Activated T-cell treated with anti-CD3 and anti-CD28 coated beads, Interleukin-2, amount 50 U/mL, for 24 hours (primary cell): ENCODE measurements around the gene JPH2.

Experiments
- DNase-seq: peaks from one replicate; pipeline ENCODE4 v3.0.0-alpha.2; 2020
- H3K27ac Mint-ChIP-seq: 2 replicates; pipeline ENCODE4 v1.8.0; 2020; ENCODE audit warnings: mild to moderate bottlenecking, mixed read lengths
- H3K27me3 Mint-ChIP-seq: 2 replicates; pipeline ENCODE4 v1.8.0; 2020; ENCODE audit warnings: mixed read lengths
- H3K36me3 Mint-ChIP-seq: 2 replicates; pipeline ENCODE4 v1.8.0; 2020; ENCODE audit warnings: low read depth, mixed read lengths
- H3K4me1 Mint-ChIP-seq: 2 replicates; pipeline ENCODE4 v1.8.0; 2020; ENCODE audit warnings: low read depth, mixed read lengths
- H3K4me3 Mint-ChIP-seq: 2 replicates; pipeline ENCODE4 v1.8.0; 2020; ENCODE audit warnings: mild to moderate bottlenecking, moderate library complexity, mixed read lengths
- H3K9me3 Mint-ChIP-seq: 2 replicates; pipeline ENCODE4 v1.8.0; 2020; ENCODE audit warnings: mixed read lengths

JPH2 gene

DNA sequence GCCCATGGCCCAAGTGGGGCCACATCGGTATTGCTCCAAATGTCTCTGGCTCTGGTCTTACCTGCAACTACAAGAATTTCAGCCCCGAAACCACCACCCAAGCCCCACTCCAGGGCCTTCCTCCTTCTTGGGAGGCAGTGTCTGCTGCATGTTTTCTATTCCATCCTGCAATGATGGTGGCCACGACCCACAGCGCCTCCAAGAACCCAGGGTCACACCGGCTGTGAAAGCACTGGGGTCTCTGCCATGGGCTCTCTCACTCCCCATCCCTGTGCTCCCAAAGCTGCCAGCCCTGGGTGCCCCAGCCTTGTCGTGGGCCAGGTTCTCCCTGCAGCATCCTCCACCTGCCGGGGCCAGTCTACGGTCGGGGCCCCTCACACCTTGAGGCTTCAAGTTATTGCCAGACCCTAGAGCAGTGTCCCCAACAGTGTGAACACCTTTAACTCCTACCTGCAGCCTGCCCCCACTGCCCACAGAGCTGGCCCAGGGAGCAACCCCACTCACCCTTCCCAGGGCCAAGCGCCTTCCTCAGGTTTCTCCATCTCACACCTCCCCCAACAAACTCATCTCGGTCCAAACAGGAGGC, 115.4 kb downstream of the JPH2 start:
- no peaks in the 10 kb centered on the region for H3K36me3 Mint-ChIP-seq
- peaks cover 86% of the 10 kb centered on the region for H3K4me1 Mint-ChIP-seq
- no peaks in the 10 kb centered on the region for H3K27me3 Mint-ChIP-seq
- H3K4me3 Mint-ChIP-seq, result no peak overlapping the region
- no peaks in the 10 kb centered on the region for H3K9me3 Mint-ChIP-seq
- peak; percentile 30 for DNase-seq
- peak overlapping the region; percentile 22 for H3K27ac Mint-ChIP-seq

DNA sequence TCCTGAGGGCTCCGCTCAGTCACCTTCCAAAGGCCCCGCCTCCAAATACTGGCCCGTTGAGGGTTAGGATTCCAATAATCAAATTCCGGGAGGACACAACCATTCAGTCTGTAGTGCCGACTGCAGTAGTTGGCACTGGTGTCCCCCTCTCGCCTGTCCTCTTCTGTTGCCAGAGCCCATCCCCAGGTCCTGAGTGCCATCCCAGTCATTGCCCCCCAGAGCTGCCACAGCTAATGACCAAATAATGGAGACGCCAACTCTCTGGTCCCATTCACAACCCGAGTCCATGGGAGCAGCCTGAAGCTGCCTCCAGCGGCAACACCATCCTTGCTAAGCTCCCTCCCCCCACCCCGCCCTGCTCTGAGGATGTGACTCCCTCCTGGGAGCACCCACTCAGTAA, 115.9 kb downstream of the JPH2 start:
- peaks cover 89% of the 10 kb centered on the region for H3K4me1 Mint-ChIP-seq
- DNase-seq, result no peak
- no peaks in the 10 kb centered on the region for H3K36me3 Mint-ChIP-seq
- H3K4me3 Mint-ChIP-seq, result no peak overlapping the region
- H3K9me3 Mint-ChIP-seq, result no peaks in the 10 kb centered on the region
- peak overlapping the region; percentile 22 for H3K27ac Mint-ChIP-seq
- no peaks in the 10 kb centered on the region for H3K27me3 Mint-ChIP-seq

DNA sequence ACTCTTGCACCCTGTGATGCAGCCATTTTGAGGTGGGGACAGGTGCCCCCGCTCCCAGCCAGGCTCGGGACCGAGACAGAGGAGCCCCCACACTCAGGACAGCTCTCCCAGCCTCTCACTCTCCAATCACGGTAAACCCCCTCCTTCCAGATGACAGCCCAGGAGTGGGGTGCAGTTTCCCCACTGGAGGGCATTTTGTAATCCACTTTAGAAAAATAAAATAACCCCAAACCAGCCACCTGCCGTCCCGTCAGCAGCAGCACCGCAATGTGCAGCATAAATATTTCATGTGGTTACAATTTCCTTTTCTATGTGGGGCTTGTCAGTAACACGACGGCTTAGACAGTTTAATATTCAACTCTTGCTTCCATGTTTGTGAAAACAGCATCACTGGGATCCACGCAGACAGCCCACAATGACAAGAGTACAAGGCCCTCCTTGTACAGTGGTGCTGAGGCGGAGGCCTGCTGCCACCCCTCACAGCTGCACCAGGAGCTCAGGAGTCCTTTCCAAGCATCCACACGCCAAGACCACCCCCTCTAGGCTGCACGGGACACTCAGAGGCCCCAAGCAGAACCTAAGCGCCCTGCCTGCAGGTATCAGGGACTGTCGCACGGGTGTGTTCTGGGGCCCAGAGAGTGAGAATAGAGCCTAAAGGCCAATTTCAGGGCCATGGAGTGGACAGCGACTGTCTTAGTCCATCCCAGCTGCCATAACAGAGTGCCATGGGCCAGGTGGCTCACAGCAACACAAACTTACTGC, 116.7 kb downstream of the JPH2 start:
- DNase-seq, result peak; percentile 48
- Mint-ChIP-seq H3K4me3 (peak overlapping the region; percentile 63), H3K27ac (peak overlapping the region; percentile 92), H3K4me1 (peaks cover 89% of the 10 kb centered on the region), H3K9me3 (no peaks in the 10 kb centered on the region), H3K27me3 (no peaks in the 10 kb centered on the region), H3K36me3 (no peaks in the 10 kb centered on the region)

DNA sequence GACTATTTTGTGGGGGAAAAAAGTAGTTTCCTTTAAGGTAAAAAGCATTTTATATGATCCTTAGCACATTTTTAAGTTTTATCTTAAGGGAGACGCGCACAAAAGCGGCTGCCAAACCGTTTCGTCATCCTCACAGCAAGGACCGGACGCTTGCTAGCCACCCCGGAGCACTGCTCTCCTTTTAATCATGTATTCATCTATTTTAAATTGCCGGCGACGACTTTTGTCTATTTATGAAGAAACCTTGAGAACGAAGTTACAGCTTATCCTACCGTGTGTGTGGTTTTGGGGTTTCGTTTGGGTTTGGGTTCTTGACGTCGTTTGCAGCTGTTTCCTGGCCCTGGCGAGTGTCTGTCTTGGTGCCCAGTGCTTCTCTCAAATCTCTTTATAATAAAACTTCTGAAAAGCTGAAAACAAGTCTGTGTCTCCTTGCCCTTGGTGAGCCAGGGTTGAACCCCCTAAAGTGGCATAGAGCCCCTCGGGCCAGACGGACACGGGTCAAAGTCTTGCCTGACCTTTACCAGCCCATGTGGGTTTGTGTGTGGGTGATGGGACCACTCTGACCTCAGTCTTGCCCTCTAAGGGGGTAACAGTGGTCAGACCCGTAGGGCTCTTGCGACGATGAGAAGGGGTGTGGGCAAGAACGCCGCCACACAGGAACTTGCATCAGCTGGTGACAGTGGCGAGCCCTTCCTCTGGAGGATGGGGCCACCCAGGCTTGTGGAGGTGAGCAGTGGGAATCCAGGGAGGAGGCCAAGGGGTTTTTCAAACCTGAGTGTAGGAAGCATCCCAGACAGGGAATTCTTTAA, 117.6 kb downstream of the JPH2 start:
- peak; percentile 64 for DNase-seq
- no peaks in the 10 kb centered on the region for H3K27me3 Mint-ChIP-seq
- peak overlapping the region; percentile 63 for H3K4me3 Mint-ChIP-seq

DNA sequence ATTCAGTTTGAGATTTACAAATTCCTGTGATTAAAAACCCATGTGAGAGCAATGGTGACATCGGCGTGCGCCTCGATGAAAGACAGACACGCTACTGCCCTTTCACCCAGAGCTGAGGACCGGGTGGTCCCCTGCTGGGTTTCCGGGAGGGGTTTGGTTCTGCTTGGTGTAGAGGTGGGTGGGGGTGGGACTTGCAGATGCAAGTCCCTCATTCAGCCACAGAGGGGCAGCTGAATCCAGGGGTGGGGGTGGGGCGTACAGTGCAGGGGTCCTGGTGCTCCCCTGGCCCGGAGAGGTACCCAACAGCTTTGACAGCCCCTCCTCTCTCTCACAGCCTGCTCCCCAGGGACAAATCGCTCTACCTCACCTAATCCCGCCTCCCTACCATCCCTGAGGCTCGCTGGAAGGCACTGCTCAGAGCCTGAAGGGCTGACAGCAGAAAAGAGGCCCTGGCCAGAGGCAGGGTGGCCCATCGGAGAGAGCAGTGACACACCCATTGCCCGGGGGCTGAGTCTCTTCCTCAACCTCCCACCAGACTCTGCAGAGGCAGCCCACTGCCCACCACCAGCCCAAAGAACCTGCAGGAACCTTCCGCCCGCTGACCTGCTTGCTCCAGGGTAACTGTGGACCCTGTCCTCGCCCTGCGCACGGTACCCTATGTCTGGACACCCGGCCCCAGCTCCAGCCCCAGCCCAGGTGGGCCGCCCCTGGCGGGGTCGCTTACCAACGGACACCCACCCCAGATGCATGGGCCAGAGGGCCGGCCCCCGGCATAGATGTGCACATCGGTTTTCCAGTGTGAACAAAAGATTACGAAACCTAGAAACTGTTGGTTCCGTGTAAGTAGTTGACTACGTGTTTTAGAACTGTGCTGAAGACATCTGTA, 118.4 kb downstream of the JPH2 start:
- H3K27ac Mint-ChIP-seq, result peak overlapping the region; percentile 92
- peak; percentile 52 for DNase-seq
- no peaks in the 10 kb centered on the region for H3K27me3 Mint-ChIP-seq
- no peaks in the 10 kb centered on the region for H3K36me3 Mint-ChIP-seq
- H3K9me3 Mint-ChIP-seq, result no peaks in the 10 kb centered on the region
- peak overlapping the region; percentile 63 for H3K4me3 Mint-ChIP-seq
- H3K4me1 Mint-ChIP-seq, result peaks cover 71% of the 10 kb centered on the region

More for the DNA sequence above, 117.6 kb downstream of the JPH2 start:
- Mint-ChIP-seq H3K9me3 (no peaks in the 10 kb centered on the region), H3K4me1 (peaks cover 80% of the 10 kb centered on the region), H3K36me3 (no peaks in the 10 kb centered on the region), H3K27ac (peak overlapping the region; percentile 92)

DNA sequence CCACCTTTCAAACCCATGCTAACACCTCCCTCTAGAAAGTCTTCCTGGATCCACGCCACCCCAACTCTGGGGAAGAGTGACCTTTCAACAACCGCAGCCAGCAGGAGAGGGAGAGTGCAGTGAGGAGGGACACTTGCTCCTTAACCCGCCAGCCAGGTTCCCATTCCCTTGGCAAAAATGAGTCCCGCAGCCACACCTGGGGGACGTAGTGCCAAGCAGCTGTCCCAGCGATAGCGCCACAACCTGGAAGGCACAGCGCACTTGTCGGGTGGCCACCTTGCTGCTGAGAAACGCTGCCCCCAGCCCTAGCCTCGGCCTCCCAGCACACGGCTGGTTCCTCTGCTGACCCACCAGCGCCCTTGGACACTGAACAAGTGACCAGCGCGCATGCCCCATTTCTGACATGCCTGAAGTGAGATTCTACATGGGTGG, 119.3 kb downstream of the JPH2 start:
- H3K9me3 Mint-ChIP-seq, result no peaks in the 10 kb centered on the region

DNA sequence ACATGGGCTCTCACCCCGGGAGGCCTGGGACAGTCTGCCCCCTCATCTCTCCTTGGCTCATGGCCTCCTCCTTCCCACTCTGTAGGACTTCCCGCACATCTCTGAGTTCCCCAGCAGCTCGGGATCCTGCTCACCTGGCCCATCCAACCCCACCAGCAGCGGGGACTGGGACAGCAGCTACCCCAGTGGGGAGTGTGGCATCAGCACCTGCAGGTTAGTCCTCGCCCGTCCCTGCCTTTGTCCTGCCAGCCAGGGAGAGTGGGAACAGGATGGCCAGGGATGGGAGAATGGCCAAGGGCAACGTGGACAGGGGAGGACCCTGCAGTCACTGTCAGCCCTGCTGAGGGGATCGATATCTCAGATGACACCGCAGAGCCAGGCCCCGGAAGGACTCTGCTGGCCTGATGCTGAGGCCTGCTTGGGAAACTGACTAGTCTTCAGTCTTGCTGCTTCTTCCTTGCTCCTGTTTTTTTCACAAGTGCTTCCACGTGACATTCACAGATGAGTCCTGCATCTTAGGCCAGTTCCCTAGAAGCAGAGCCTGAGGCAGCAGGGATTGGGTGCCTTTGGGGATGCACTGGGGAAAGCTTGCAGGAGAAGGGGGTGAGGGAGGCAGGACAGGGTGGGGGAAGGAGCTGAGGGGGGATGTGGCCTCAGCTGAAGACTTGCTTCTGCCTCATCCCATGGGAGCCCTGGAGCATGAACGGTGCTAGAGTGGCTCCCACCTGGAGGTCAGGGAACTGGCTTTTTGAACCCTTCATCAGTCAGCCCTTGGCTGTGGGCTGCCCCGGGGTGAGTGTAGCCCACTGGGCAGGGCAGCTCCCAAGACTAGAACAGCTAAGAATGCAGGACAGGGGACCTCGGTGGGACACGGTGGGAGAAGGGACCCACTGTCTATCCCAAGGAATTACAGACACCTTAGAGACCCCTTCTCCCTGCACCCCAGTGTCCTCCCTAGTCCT, 120.1 kb downstream of the JPH2 start:
- Mint-ChIP-seq H3K4me3 (no peak overlapping the region), H3K27me3 (no peaks in the 10 kb centered on the region), H3K36me3 (no peaks in the 10 kb centered on the region), H3K27ac (no peak overlapping the region), H3K9me3 (no peaks in the 10 kb centered on the region), H3K4me1 (peaks cover 58% of the 10 kb centered on the region)
- DNase-seq, result peak; percentile 33

More for the DNA sequence above, 119.3 kb downstream of the JPH2 start:
- no peak overlapping the region for H3K27ac Mint-ChIP-seq
- no peak overlapping the region for H3K4me3 Mint-ChIP-seq
- peak; percentile 32 for DNase-seq
- peaks cover 64% of the 10 kb centered on the region for H3K4me1 Mint-ChIP-seq
- H3K27me3 Mint-ChIP-seq, result no peaks in the 10 kb centered on the region
- H3K36me3 Mint-ChIP-seq, result no peaks in the 10 kb centered on the region

DNA sequence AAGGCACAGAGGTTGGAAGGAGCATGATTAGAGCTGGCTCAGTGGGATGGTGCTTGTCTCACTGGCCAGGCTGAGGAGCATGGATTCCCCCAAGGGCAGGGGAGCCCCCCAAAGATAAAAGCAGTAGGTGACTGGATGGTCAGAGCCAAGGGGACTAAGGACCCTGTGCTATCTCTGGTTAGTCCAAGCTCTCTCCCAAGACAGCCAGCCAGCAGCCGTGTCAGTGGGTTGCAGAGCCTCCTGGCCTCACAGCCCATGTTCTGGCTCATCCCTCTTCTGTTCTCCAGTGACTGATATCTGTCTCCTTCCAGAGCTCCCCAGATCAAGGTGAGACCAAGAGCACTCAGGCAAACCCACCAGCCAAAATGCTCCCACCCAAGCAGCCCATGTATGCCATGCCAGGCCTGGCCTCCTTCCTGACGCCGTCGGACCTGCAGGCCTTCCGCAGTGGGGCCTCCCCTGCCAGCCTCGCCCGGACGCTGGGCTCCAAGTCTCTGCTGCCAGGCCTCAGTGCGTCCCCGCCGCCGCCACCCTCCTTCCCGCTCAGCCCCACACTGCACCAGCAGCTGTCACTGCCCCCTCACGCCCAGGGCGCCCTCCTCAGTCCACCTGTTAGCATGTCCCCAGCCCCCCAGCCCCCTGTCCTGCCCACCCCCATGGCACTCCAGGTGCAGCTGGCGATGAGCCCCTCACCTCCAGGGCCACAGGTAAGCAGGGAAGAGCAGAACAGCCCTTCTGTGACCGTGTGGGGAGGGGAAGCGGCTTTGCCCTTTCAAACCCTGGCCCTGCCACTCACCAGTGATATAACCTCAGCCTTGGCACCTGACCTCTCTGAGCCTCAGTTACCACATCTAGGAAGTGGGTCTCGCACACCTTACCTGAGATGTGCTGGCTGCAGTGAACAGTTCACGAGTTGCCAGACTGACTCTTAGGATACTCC, 121.3 kb downstream of the JPH2 start:
- Mint-ChIP-seq H3K4me1 (peaks cover 49% of the 10 kb centered on the region), H3K27me3 (no peaks in the 10 kb centered on the region), H3K36me3 (no peaks in the 10 kb centered on the region), H3K9me3 (no peaks in the 10 kb centered on the region), H3K27ac (no peak overlapping the region), H3K4me3 (no peak overlapping the region)
- peak; percentile 26 for DNase-seq

DNA sequence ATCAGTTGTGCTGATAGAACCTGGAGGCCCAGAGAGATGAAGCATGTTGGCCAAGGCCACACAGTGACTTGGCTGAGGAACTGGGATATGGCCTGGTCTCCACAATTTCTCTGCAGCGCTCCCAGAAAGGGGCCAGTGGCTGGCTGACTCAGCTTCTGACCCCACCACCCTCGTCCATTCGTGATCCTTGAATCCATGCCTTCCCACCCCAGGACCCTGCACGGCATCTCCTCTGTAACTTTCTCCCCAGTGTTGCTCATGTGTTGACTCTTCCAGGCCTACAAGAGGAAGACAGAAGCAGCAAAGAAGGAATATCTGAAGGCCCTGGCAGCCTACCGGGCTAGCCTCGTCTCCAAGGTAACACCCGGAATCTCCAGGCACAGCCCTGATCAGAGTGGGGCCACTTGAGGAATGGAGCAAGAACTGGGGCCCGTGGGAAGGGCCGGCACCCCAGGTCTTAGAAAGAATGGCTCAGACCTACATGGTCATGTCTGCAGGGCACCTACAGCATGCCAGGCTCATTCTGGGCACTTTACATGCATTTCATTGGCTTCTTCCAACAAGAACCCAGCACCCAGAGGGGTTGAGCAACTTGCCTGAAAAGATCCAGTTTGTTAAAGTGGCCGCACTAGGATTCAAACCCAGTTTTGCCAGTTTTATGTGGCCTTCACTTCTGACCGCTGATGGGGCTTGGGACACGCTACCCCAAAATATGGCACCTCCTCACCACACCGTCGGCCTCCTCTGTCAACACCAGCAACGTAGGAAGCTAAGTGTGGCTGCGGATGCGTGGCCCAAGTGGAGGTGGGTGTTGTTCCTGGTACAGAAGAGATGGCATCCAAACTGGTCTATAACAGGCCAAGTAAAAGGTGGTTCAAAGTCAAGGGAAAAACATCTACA, 122.2 kb downstream of the JPH2 start:
- no peaks in the 10 kb centered on the region for H3K9me3 Mint-ChIP-seq
- no peaks in the 10 kb centered on the region for H3K27me3 Mint-ChIP-seq
- no peaks in the 10 kb centered on the region for H3K36me3 Mint-ChIP-seq
- peak; percentile 26 for DNase-seq
- no peak overlapping the region for H3K4me3 Mint-ChIP-seq
- H3K27ac Mint-ChIP-seq, result no peak overlapping the region
- H3K4me1 Mint-ChIP-seq, result peaks cover 45% of the 10 kb centered on the region
